WTC11 (cell line): ENCODE data around the gene RBM19. TPM values are rescaled to one million over a fixed set of nuclear protein-coding genes. Genes with fewer than 3 reads are reported as not detected.

Source experiments
- ATAC-seq: fragments of 200-7000 bp; cut with Tn5 transposase; 2 replicates; pipeline ENCODE4 v1.10.0; 2021; ENCODE audit warnings: mild to moderate bottlenecking, moderate library complexity
- CTCF ChIA-PET: fragments of 300-600 bp; sonication (Branson Sonifier 250); formaldehyde crosslinking; loops from one replicate; lab custom pipeline; 2021; ENCODE audit warnings: antibody characterized with exemption; lab: Charles Lee
- POLR2A ChIA-PET: fragments of 350-600 bp; sonication (Branson Sonifier 250); formaldehyde crosslinking; loops from one replicate; lab custom pipeline; 2021; ENCODE audit warnings: antibody characterized with exemption; lab: Charles Lee
- DNase-seq: peaks from one replicate; pipeline ENCODE4 v3.0.0; 2021; ENCODE audit warnings: low spot score
- H3K27ac Mint-ChIP-seq: 2 replicates; pipeline ENCODE4 v1.8.0; 2021; ENCODE audit warnings: mixed read lengths
- H3K27me3 Mint-ChIP-seq: 2 replicates; pipeline ENCODE4 v1.8.0; 2021; ENCODE audit warnings: low read depth, mild to moderate bottlenecking, moderate library complexity, mixed read lengths
- H3K36me3 Mint-ChIP-seq: 2 replicates; pipeline ENCODE4 v1.8.0; 2021; ENCODE audit warnings: mixed read lengths
- H3K4me1 Mint-ChIP-seq: 2 replicates; pipeline ENCODE4 v1.8.0; 2022; ENCODE audit warnings: mixed read lengths
- H3K4me3 Mint-ChIP-seq: 2 replicates; pipeline ENCODE4 v1.8.0; 2021; ENCODE audit warnings: mild to moderate bottlenecking, moderate library complexity, mixed read lengths
- H3K9me3 Mint-ChIP-seq: 2 replicates; pipeline ENCODE4 v1.8.0; 2021; ENCODE audit warnings: mixed read lengths
- AR ChIP-seq: fragments of 250-450 bp; sonication (Bioruptor Pico); IDR thresholded peaks from 2 replicates; pipeline ENCODE4 v1.9.0; 2021; ENCODE audit warnings: mild to moderate bottlenecking
- ARID4B ChIP-seq: sonication (generic); formaldehyde crosslinking; IDR thresholded peaks from 2 replicates; pipeline ENCODE4 v1.8.0; 2023; ENCODE audit warnings: missing genetic modification reagents, mild to moderate bottlenecking, borderline replicate concordance
- ATF6 ChIP-seq: sonication (generic); formaldehyde crosslinking; IDR thresholded peaks from 2 replicates; pipeline ENCODE4 v1.8.1; 2023; ENCODE audit warnings: mild to moderate bottlenecking, missing genetic modification reagents
- CBFB ChIP-seq: sonication (generic); formaldehyde crosslinking; IDR thresholded peaks from 2 replicates; pipeline ENCODE4 v1.8.1; 2022; ENCODE audit warnings: mild to moderate bottlenecking, low read depth, missing genetic modification reagents
- CREB1 ChIP-seq: sonication (generic); formaldehyde crosslinking; IDR thresholded peaks from 2 replicates; pipeline ENCODE4 v1.8.0; 2023; ENCODE audit warnings: mild to moderate bottlenecking, missing genetic modification reagents
- ELF4 ChIP-seq: sonication (generic); formaldehyde crosslinking; IDR thresholded peaks from 2 replicates; pipeline ENCODE4 v1.8.1; 2022; ENCODE audit warnings: low read depth, mild to moderate bottlenecking, moderate library complexity, missing genetic modification reagents
- ETV6 ChIP-seq: sonication (generic); formaldehyde crosslinking; IDR thresholded peaks from 2 replicates; pipeline ENCODE4 v1.8.1; 2022; ENCODE audit warnings: mild to moderate bottlenecking, missing genetic modification reagents
- HMGA2 ChIP-seq: fragments of 250-450 bp; sonication (Bioruptor Pico); IDR thresholded peaks from 2 replicates; pipeline ENCODE4 v1.4.0; 2021; ENCODE audit warnings: mild to moderate bottlenecking, moderate library complexity
- KAT7 ChIP-seq: sonication (generic); formaldehyde crosslinking; IDR thresholded peaks from 2 replicates; pipeline ENCODE4 v1.8.1; 2023; ENCODE audit warnings: missing genetic modification reagents, mild to moderate bottlenecking, borderline replicate concordance
- MYBL2 ChIP-seq: sonication (generic); formaldehyde crosslinking; IDR thresholded peaks from 2 replicates; pipeline ENCODE4 v1.8.1; 2023; ENCODE audit warnings: mild to moderate bottlenecking, moderate library complexity, missing genetic modification reagents
- NFATC4 ChIP-seq: fragments of 250-450 bp; sonication (Bioruptor Pico); IDR thresholded peaks from 2 replicates; pipeline ENCODE4 v1.9.0; 2021; ENCODE audit warnings: mild to moderate bottlenecking
- NFE2L1 ChIP-seq: sonication (generic); formaldehyde crosslinking; IDR thresholded peaks from 2 replicates; pipeline ENCODE4 v1.8.1; 2023; ENCODE audit warnings: missing genetic modification reagents
- NFYB ChIP-seq: sonication (generic); formaldehyde crosslinking; conservative IDR thresholded peaks from 2 replicates; pipeline ENCODE4 v1.8.0; 2022; ENCODE audit warnings: low read depth, missing genetic modification reagents
- NR1H2 ChIP-seq: sonication (generic); formaldehyde crosslinking; IDR thresholded peaks from 2 replicates; pipeline ENCODE4 v1.9.0; 2021; ENCODE audit warnings: mild to moderate bottlenecking, moderate library complexity, missing genetic modification reagents
- PRRX2 ChIP-seq: fragments of 250-450 bp; sonication (Bioruptor Pico); IDR thresholded peaks from 2 replicates; pipeline ENCODE4 v1.8.0; 2021; ENCODE audit warnings: mild to moderate bottlenecking
- RELA ChIP-seq: sonication (generic); formaldehyde crosslinking; IDR thresholded peaks from 2 replicates; pipeline ENCODE4 v1.8.1; 2022; ENCODE audit warnings: missing genetic modification reagents, mild to moderate bottlenecking, borderline replicate concordance
- SMAD3 ChIP-seq: sonication (generic); formaldehyde crosslinking; IDR thresholded peaks from 2 replicates; pipeline ENCODE4 v1.8.0; 2022; ENCODE audit warnings: missing genetic modification reagents, mild to moderate bottlenecking, borderline replicate concordance
- SMAD4 ChIP-seq: sonication (generic); formaldehyde crosslinking; IDR thresholded peaks from 2 replicates; pipeline ENCODE4 v1.8.0; 2022; ENCODE audit warnings: mild to moderate bottlenecking, missing genetic modification reagents
- ZBTB43 ChIP-seq: sonication (generic); formaldehyde crosslinking; IDR thresholded peaks from 2 replicates; pipeline ENCODE4 v1.8.1; 2023; ENCODE audit warnings: mild to moderate bottlenecking, missing genetic modification reagents
- ZMAT4 ChIP-seq: fragments of 250-450 bp; sonication (Bioruptor Pico); IDR thresholded peaks from 2 replicates; pipeline ENCODE4 v1.9.0; 2021; ENCODE audit warnings: mild to moderate bottlenecking
- ZNF138 ChIP-seq: sonication (generic); formaldehyde crosslinking; conservative IDR thresholded peaks from 2 replicates; pipeline ENCODE4 v1.8.1; 2022; ENCODE audit warnings: mild to moderate bottlenecking, moderate library complexity, missing genetic modification reagents
- ZNF219 ChIP-seq: sonication (generic); formaldehyde crosslinking; IDR thresholded peaks from 2 replicates; pipeline ENCODE4 v1.8.0; 2023; ENCODE audit warnings: missing genetic modification reagents, mild to moderate bottlenecking, borderline replicate concordance
- ZNF512 ChIP-seq: sonication (generic); formaldehyde crosslinking; IDR thresholded peaks from 2 replicates; pipeline ENCODE4 v1.8.1; 2022; ENCODE audit warnings: missing genetic modification reagents, borderline replicate concordance
- ZNF671 ChIP-seq: fragments of 250-450 bp; sonication (Bioruptor Pico); IDR thresholded peaks from 2 replicates; pipeline ENCODE4 v1.8.0; 2021; ENCODE audit warnings: mild to moderate bottlenecking
- total RNA-seq: library from RNA; stranded (reverse); gene quantifications from 3 replicates; pipeline ENCODE4 v1.2.3, GENCODE V29; 2021

RBM19 gene
- total RNA-seq, 1 experiment from 2014 or later: 60.1 TPM

GRCh38 chr12:113841786-113842185 is 124.3 kb downstream of the RBM19 start:
- H3K27me3 Mint-ChIP-seq: no peaks in the 10 kb centered on the region
- TF ChIP-seq ARID4B (CRISPR knock-in tag) (no peak), ZMAT4 (CRISPR knock-in tag) (no peak), ZNF671 (CRISPR knock-in tag) (no peak), MYBL2 (CRISPR knock-in tag) (no peak), ATF6 (CRISPR knock-in tag) (no peak), NFYB (CRISPR knock-in tag) (no peak), KAT7 (CRISPR knock-in tag) (no peak)
- H3K27ac Mint-ChIP-seq: no peak overlapping the region; the same call in 1 of the 2 replicates
- DNase-seq (no peak), ATAC-seq (no peak)
- ChIA-PET CTCF (no interaction called here), POLR2A (no interaction called here)
- H3K4me3 Mint-ChIP-seq: no peak overlapping the region
- H3K36me3 Mint-ChIP-seq: no peaks in the 10 kb centered on the region
- peaks cover 3% of the 10 kb centered on the region; the same call in 1 of the 2 replicates for H3K4me1 Mint-ChIP-seq
- H3K9me3 Mint-ChIP-seq: no peaks in the 10 kb centered on the region

- Mint-ChIP-seq H3K27ac (peak overlapping the region; percentile 37; the same call in 1 of the 2 replicates), H3K36me3 (no peaks in the 10 kb centered on the region), H3K4me1 (peaks cover 3% of the 10 kb centered on the region; the same call in 1 of the 2 replicates), H3K27me3 (no peaks in the 10 kb centered on the region), H3K4me3 (no peak overlapping the region), H3K9me3 (no peaks in the 10 kb centered on the region)
- POLR2A ChIA-PET: no interaction called here
- DNase-seq (no peak), ATAC-seq (no peak)
- TF ChIP-seq SMAD3: no peak
- no peak for TF ChIP-seq ETV6 (CRISPR knock-in tag)
- TF ChIP-seq HMGA2 (CRISPR knock-in tag): no peak
- no peak for TF ChIP-seq RELA (CRISPR knock-in tag)
- TF ChIP-seq ELF4 (CRISPR knock-in tag): no peak
- TF ChIP-seq ZNF512 (CRISPR knock-in tag): no peak
- TF ChIP-seq PRRX2 (CRISPR knock-in tag): no peak
- TF ChIP-seq AR (CRISPR knock-in tag): no peak
- no peak for TF ChIP-seq NFE2L1
- TF ChIP-seq NR1H2 (CRISPR knock-in tag): no peak
- no peak for TF ChIP-seq SMAD4
- no peak for TF ChIP-seq NFATC4 (CRISPR knock-in tag)
- no peak for TF ChIP-seq CBFB
- TF ChIP-seq CREB1: no peak
- no peak for TF ChIP-seq ZNF219
- no peak for TF ChIP-seq MYBL2 (CRISPR knock-in tag)
- TF ChIP-seq ZBTB43 (CRISPR knock-in tag): no peak
- TF ChIP-seq ZNF138 (CRISPR knock-in tag): no peak
- CTCF ChIA-PET: interaction anchor here (1.1 kb wide), 1 partner anchor 15 kb away, joined by 4 read pairs; no protein-coding TSS in a partner anchor
These were observed 125.6 kb downstream of the RBM19 start for GRCh38 chr12:113840401-113841042.
